DMS53 treated with DMSO at 0.1 percent for 48 hours (cell line): ENCODE data around the gene MAGED2.
"Not testable (repeated sequence)": the region's sequence is repeated elsewhere in the genome, so short reads cannot be mapped to it uniquely, and the experiment has no call there.

Experiments used
- DNase-seq: peaks from one replicate; lab custom pipeline; 2025; ENCODE audit not compliant: unreplicated experiment; lab: John Stamatoyannopoulos, UW

Gene MAGED2

DNA sequence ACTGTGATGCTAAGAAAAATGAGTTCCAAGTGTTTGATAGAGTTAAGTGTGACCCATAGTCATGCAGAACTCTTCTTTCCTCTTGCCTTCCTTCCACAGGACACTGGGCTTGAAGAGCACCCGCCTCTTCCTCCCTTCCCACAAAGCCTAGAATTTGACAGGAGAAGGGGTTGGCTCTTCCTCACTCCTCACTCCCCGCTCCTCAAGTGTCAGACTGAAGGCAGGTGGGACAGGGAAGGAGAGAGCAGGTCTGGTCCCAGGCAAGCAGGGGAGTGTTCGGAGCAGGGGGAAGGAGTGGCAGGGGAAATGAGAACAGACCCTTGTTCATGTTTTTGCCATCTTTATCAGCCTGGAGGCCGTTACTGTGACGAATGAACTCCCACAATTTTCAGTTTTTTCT, 10.7 kb downstream of the MAGED2 start:
- DNase-seq, result no peak

DNA sequence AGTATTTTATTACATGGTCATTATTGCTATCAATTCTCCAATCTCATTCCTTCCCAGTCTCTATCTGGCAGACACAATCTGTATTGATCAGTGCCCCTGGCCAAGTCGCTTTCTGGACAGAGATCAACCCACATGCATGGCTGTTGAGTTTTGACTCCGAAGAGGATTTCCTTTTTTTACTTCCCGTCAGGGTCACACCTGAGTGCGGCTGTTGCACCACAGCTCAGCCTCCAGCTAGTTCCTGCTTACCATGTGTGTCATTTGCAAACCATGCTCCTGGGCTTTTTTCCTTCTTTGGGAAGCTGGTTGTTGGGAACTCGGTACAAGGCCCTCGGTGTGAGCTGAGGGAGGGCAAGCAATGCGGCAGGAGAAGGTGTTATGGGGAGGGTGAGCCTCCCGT, 11.7 kb downstream of the MAGED2 start:
- DNase-seq, result no peak

DNA sequence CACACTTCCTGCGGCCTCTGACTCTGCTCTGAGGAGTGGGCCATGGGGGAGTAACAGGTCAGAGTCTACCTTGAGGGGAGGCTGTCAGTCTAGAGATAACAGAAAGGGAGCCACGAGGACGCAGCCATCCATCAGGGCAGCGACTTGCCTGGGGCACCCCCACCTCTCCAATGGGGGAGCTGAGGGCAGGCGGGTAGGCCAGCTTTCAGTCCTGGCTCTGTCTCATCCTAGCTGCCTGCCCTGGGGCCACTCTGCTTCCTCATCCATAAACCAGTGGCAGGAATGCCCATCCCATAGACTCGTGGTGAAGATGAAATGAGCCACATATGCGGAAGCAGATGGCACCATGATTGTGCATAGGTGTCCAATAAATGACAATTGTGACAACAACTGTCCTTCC, 13.2 kb downstream of the MAGED2 start:
- DNase-seq, result no peak

DNA sequence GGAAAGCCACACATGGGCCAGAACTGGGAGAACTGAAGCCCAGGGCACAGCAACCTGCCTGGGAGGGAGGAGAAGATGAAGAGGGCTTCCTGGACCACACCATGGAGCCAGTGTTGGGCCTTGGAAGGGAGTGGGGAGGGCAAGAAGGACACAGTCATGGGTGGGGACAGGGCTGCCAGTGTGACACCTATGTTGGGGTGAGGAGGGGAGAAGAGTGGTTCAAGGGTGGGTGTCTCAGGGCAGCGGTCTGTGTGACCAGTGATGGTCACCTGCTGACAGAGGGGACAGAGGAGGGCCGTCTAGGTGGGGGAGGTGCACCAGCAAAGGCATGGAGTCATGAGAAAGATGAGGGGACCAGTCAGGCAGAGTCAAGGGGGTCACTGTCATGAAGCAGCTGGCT, 13.8 kb downstream of the MAGED2 start:
- no peak for DNase-seq

DNA sequence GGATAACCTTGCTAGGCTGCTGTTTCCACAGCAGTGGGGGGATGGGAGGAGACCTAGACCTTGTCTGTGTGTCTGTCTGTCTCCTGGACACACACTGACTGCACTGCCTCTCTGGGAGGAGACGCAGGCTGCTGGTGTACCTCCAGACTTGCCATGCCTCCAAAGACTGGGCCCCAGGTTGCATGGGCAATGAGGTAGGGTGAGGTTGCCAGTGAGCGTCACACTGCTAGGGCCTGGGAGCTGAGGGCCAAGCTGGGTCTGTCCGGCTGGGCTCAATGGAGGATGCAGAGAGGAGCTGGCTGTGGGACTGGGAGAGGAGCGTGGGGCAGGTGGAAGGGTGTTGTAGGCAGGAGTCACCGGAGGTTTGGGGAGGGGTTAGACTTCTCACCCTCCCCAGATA, 16.6 kb downstream of the MAGED2 start:
- DNase-seq, result no peak

DNA sequence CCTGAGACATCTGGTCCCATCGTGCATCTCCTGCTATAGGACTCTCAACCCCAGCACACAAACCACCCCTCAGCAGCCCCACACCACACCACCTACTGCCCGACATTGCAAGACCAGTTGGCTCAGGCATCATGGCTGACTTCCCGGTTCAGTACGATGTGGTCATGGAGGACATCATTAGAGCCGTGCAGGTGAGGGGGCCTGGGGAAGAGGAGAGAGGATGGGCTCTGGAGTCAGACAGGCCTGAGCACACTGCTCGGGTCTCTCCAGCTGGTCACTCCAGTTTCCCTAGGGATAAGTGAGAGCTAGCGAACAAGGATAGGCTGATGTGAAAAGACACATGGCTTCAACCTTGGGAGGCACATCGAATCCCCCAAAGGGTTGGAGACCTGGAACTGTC, 17.2 kb downstream of the MAGED2 start:
- DNase-seq, result no peak

DNA sequence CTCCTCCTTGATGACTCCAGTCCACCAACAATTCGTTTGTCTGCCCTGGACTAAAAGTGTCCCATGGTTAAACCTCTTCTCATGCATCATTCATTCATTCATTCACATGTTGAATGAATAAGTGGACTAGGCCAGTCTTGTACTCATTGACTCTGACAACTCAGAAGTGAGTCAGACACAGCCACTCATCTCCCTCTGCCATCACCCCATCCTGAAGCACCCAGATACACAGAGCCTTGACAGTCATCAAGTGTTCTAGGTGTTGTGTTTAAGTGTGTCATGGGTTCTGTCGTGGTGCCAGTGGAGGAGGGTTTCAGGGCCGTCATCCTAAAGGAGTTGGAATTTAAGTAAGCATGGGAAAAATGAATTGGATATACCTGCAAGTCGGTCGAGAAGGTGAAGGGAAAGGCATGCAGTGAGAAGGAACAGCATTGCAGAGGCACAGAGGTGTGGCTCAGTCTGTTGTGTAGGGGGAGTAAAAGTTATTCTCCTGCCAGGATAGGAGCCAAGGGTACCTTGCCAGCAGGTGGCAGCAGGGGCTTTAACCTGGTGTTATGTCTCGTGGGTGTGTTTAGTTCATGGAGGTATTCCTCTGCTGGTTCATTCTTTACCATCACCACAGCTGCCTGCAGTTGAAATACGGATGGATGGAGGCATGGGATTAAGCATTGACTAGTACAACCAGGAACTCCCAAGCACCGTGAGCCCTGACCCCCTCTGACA, 18.3 kb downstream of the MAGED2 start:
- no peak for DNase-seq

DNA sequence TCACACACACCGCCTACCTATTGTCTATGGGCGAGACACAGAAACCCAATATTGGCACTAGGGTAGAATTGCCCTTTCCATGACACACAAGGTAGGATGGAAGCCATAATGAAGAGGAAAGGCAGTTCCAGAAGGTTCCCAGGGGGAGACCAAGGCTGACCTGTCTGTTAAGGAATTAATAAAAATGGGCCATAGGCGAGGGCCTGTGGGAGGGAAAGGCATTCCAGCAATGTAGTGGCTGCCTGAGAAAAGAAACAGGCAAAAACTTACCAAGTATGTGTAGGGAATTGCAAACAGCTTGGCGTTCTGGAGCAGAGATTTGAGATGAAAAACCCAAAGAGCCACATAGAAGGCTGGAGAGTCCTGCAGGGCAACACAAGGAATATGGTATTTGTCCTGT, 19.1 kb downstream of the MAGED2 start:
- no peak for DNase-seq

DNA sequence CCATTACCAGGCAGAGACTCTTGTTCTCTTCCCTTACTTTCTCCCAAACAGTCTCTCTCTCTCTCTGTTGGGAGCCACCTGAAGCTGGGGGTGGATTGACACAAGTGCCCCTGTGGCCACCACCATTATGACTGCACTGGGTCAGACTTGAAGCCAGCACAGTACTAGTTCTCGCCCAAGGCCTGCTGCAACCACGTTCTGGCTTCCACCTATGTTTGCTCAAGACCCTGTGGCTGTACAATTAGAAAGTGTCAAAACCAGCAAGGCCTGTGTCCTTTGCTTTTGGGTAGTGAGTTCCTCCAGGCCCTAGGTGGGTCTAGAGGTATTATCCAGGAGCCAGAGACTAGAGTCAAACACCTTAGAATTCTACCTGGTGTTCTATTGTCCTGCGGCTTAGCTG, 31.0 kb downstream of the MAGED2 start:
- no peak for DNase-seq

DNA sequence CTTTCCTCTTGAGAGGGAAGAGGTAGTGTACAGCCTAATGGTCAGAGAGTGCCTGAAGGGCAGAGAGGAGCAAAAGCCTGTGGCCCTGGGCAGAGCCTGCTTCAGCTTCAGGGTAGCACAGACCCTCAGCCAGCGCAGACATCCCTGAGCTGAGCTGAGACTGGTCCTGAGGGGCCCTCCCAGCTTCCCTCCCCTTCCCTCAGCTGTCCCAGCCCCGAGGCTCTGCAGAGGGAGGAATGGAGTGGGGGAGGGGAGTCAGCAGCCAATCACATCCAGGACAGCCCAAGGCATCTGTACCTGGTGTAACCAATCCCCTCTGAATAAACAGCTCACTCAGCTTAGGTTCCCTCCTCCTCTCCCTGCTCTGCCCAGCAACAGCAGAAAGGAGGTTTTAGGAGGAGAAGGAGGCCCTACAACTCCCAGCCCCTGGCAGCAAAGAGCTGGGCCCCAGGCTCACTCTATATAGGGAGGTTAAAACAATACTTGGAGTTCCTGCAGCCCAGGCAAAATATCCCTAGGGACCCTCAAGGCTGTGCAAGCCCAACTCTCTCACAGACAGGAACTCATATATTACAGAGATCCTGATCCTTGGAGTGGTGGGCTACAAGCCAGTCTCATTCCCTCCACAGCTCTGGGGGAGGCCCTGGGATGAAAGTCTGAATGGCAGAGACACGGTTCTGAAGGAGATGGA, 33.8 kb downstream of the MAGED2 start:
- not testable (repeated sequence) for DNase-seq

DNA sequence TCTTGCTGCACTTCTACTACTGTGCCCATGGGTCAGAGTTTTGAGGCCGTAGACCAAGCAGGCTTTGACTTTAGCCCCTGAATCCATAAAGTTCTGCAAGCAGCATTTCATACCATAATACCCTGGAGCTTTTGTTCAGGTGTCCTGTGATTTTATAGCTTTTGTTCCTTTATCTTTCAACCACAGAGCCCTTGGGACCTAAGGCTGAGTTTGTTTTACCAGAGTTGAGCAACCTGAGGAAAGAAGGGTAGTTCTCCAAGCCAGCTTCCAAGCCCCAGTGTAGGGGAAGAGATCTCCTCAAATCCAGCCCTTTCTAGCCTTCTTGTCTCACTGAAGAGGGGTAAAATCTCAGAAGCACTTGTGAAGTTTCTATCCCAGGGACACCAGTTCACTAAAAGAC, 35.1 kb downstream of the MAGED2 start:
- DNase-seq, result no peak

DNA sequence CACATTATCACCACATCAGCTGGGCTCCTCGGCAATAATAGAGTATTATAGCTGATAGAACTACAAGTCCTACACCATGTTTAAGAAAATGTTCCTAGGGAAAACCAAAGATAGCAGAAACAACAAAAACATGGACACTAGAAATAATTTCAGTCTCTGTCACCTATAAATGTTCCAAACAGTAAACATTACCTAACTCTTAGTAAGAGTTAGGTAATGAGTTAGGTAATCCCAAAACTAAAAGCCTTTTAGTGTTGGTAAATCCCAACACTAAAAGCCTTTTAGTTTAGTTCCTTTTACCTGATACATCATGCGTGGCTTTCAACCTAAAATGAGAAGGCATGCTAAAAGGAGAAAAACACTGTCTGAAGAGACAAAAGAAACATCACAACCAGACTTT, 35.5 kb downstream of the MAGED2 start:
- no peak for DNase-seq

DNA sequence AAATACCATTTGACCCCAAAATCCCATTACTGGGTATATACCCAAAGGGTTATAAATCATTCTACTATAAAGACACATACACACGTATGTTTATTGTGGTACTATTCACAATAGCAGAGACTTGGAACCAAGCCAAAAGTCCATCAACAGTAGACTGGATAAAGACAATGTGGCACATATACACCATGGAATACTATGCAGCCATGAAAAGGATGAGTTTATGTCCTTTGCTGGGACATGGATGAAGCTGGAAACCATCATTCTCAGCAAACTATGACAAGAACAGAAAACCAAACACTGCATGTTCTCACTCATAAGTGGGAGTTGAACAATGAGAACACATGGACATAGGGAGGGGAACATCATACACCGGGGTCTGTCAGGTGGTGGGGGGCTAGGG, 40.2 kb downstream of the MAGED2 start:
- DNase-seq, result not testable (repeated sequence)

DNA sequence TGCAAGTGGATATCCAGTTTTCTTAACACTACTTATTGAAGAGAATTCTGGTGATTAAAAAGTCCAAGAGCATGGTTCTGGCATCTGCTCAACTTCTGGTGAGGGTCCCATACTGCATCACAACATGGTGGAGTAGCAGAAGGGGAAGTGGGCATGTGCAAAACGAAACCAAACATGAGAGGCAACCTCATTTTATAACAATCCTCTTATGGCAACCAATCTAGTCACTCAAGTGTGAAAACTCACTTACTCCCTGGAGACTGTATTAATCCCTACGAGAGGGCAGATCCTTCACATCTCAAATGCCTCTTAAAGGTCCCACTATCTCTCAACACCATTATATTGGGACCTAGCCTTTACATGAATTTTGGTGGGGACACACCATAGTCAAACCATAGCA, 57.7 kb downstream of the MAGED2 start:
- no peak for DNase-seq
